WTC11 (cell line): ENCODE data around the gene YIPF2. TPM values are rescaled to one million over a fixed set of nuclear protein-coding genes. Genes with fewer than 3 reads are reported as not detected.

Experiments
- ATF1 ChIP-seq: sonication (generic); formaldehyde crosslinking; IDR thresholded peaks from 2 replicates; pipeline ENCODE4 v1.8.1; 2023; ENCODE audit warnings: mild to moderate bottlenecking, moderate library complexity, missing genetic modification reagents
- CBFB ChIP-seq: sonication (generic); formaldehyde crosslinking; IDR thresholded peaks from 2 replicates; pipeline ENCODE4 v1.8.1; 2022; ENCODE audit warnings: mild to moderate bottlenecking, low read depth, missing genetic modification reagents
- CREB1 ChIP-seq: sonication (generic); formaldehyde crosslinking; IDR thresholded peaks from 2 replicates; pipeline ENCODE4 v1.8.0; 2023; ENCODE audit warnings: mild to moderate bottlenecking, missing genetic modification reagents
- FOXP1 ChIP-seq: sonication (generic); formaldehyde crosslinking; IDR thresholded peaks from 2 replicates; pipeline ENCODE4 v1.8.0; 2022; ENCODE audit warnings: missing genetic modification reagents, mild to moderate bottlenecking, moderate library complexity, borderline replicate concordance
- GRHL2 ChIP-seq: fragments of 250-450 bp; sonication (Bioruptor Pico); IDR thresholded peaks from 2 replicates; pipeline ENCODE4 v1.8.0; 2022; ENCODE audit warnings: mild to moderate bottlenecking, moderate library complexity; ENCODE audit not compliant: insufficient replicate concordance, severe bottlenecking
- HMGA2 ChIP-seq: fragments of 250-450 bp; sonication (Bioruptor Pico); IDR thresholded peaks from 2 replicates; pipeline ENCODE4 v1.4.0; 2021; ENCODE audit warnings: mild to moderate bottlenecking, moderate library complexity
- MXD4 ChIP-seq: fragments of 250-450 bp; sonication (Bioruptor Pico); IDR thresholded peaks from 2 replicates; pipeline ENCODE4 v1.8.0; 2021; ENCODE audit warnings: mild to moderate bottlenecking, moderate library complexity, borderline replicate concordance
- MYBL2 ChIP-seq: sonication (generic); formaldehyde crosslinking; IDR thresholded peaks from 2 replicates; pipeline ENCODE4 v1.8.1; 2023; ENCODE audit warnings: mild to moderate bottlenecking, moderate library complexity, missing genetic modification reagents
- NFYB ChIP-seq: sonication (generic); formaldehyde crosslinking; conservative IDR thresholded peaks from 2 replicates; pipeline ENCODE4 v1.8.0; 2022; ENCODE audit warnings: low read depth, missing genetic modification reagents
- NR2C2 ChIP-seq: sonication (generic); formaldehyde crosslinking; IDR thresholded peaks from 2 replicates; pipeline ENCODE4 v1.8.0; 2022; ENCODE audit warnings: mild to moderate bottlenecking, missing genetic modification reagents
- OVOL2 ChIP-seq: fragments of 250-450 bp; sonication (Bioruptor Pico); IDR thresholded peaks from 2 replicates; pipeline ENCODE4 v1.9.0; 2021; ENCODE audit warnings: mild to moderate bottlenecking, borderline replicate concordance
- PRRX2 ChIP-seq: fragments of 250-450 bp; sonication (Bioruptor Pico); IDR thresholded peaks from 2 replicates; pipeline ENCODE4 v1.8.0; 2021; ENCODE audit warnings: mild to moderate bottlenecking
- RELA ChIP-seq: sonication (generic); formaldehyde crosslinking; IDR thresholded peaks from 2 replicates; pipeline ENCODE4 v1.8.1; 2022; ENCODE audit warnings: missing genetic modification reagents, mild to moderate bottlenecking, borderline replicate concordance
- SMAD3 ChIP-seq: sonication (generic); formaldehyde crosslinking; IDR thresholded peaks from 2 replicates; pipeline ENCODE4 v1.8.0; 2022; ENCODE audit warnings: missing genetic modification reagents, mild to moderate bottlenecking, borderline replicate concordance
- SMAD4 ChIP-seq: sonication (generic); formaldehyde crosslinking; IDR thresholded peaks from 2 replicates; pipeline ENCODE4 v1.8.0; 2022; ENCODE audit warnings: mild to moderate bottlenecking, missing genetic modification reagents
- SOX15 ChIP-seq: fragments of 250-450 bp; sonication (Bioruptor Pico); IDR thresholded peaks from 2 replicates; pipeline ENCODE4 v1.9.0; 2021; ENCODE audit warnings: mild to moderate bottlenecking
- TEAD1 ChIP-seq: sonication (generic); formaldehyde crosslinking; IDR thresholded peaks from 2 replicates; pipeline ENCODE4 v1.8.0; 2022; ENCODE audit warnings: mild to moderate bottlenecking, missing genetic modification reagents
- ZBTB21 ChIP-seq: sonication (generic); formaldehyde crosslinking; IDR thresholded peaks from 2 replicates; pipeline ENCODE4 v1.8.1; 2023; ENCODE audit warnings: mild to moderate bottlenecking, missing genetic modification reagents, borderline replicate concordance
- ZNF121 ChIP-seq: sonication (generic); formaldehyde crosslinking; IDR thresholded peaks from 2 replicates; pipeline ENCODE4 v1.8.0; 2023; ENCODE audit warnings: missing genetic modification reagents
- ZNF138 ChIP-seq: sonication (generic); formaldehyde crosslinking; conservative IDR thresholded peaks from 2 replicates; pipeline ENCODE4 v1.8.1; 2022; ENCODE audit warnings: mild to moderate bottlenecking, moderate library complexity, missing genetic modification reagents
- ZNF219 ChIP-seq: sonication (generic); formaldehyde crosslinking; IDR thresholded peaks from 2 replicates; pipeline ENCODE4 v1.8.0; 2023; ENCODE audit warnings: missing genetic modification reagents, mild to moderate bottlenecking, borderline replicate concordance
- ZNF263 ChIP-seq: sonication (generic); formaldehyde crosslinking; IDR thresholded peaks from 2 replicates; pipeline ENCODE4 v1.8.1; 2022; ENCODE audit warnings: low read depth, mild to moderate bottlenecking, moderate library complexity, missing genetic modification reagents
- total RNA-seq: library from RNA; stranded (reverse); gene quantifications from 3 replicates; pipeline ENCODE4 v1.2.3, GENCODE V29; 2021
- TF ChIP-seq, protein P1 (sequence below): sonication (generic); formaldehyde crosslinking; IDR thresholded peaks from 2 replicates; pipeline ENCODE4 v1.8.1; 2023; ENCODE audit warnings: mild to moderate bottlenecking, moderate library complexity, missing genetic modification reagents
- TF ChIP-seq, protein P2 (sequence below): fragments of 250-450 bp; sonication (Bioruptor Pico); conservative IDR thresholded peaks from 2 replicates; pipeline ENCODE4 v1.9.0; 2021; ENCODE audit warnings: mild to moderate bottlenecking
- TF ChIP-seq, protein P3 (sequence below): sonication (generic); formaldehyde crosslinking; IDR thresholded peaks from 2 replicates; pipeline ENCODE4 v1.8.1; 2022; ENCODE audit warnings: mild to moderate bottlenecking, missing genetic modification reagents, moderate library complexity, borderline replicate concordance
- TF ChIP-seq, protein P4 (sequence below): sonication (generic); formaldehyde crosslinking; IDR thresholded peaks from 2 replicates; pipeline ENCODE4 v1.8.0; 2022; ENCODE audit warnings: mild to moderate bottlenecking, missing genetic modification reagents
- TF ChIP-seq, protein P5 (sequence below): sonication (generic); formaldehyde crosslinking; IDR thresholded peaks from 2 replicates; pipeline ENCODE4 v1.8.1; 2023; ENCODE audit warnings: mild to moderate bottlenecking, missing genetic modification reagents, moderate library complexity
- TF ChIP-seq, protein P6 (sequence below): fragments of 250-450 bp; sonication (Bioruptor Pico); IDR thresholded peaks from 2 replicates; pipeline ENCODE4 v1.9.0; 2021; ENCODE audit warnings: moderate library complexity, mild to moderate bottlenecking, inconsistent platforms, borderline replicate concordance
- TF ChIP-seq, protein P7 (sequence below): sonication (generic); formaldehyde crosslinking; IDR thresholded peaks from 2 replicates; pipeline ENCODE4 v1.8.0; 2022; ENCODE audit warnings: mild to moderate bottlenecking, missing genetic modification reagents
- TF ChIP-seq, protein P8 (sequence below): sonication (generic); formaldehyde crosslinking; IDR thresholded peaks from 2 replicates; pipeline ENCODE4 v1.8.1; 2022; ENCODE audit warnings: low read depth, missing genetic modification reagents, borderline replicate concordance

Gene YIPF2
- total RNA-seq, 1 experiment from 2014 or later = 65.5 TPM

DNA sequence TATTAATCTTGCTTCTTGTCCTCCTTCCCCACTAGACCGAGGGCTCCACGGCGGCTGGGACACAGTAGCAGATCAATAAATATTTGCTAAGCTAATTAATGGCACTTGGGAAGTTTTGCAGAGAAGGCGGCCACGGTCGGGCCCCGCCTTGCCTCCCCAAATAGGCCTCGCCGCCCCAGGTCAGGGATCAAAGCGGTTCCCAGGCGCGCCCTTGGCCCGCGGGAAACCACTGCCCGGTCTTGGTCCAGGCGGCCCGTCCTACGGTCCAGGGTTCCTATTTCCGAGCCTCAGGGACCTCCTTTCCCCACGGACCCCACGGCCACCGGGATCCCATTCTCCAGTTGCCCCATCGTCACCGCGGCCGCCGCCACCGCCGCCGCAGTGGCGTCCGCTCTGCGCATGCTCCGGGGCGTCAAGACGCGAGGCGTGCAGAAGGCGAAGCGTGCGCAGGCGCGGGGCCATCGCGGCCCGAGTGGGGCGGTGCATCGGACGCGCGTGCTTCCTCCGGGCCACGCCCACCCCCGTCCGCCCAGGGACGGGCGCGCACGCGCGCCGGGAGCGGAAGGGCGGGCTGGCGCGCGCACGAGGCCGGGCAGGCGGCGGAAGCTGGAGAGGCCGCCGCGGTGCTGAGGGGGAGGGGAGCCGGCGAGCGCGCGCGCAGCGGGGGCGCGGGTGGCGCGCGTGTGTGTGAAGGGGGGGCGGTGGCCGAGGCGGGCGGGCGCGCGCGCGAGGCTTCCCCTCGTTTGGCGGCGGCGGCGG lies 32.1 kb upstream of the YIPF2 start, which contains the start of gene SMARCA4 (continued):
- TF ChIP-seq, protein P1, sequence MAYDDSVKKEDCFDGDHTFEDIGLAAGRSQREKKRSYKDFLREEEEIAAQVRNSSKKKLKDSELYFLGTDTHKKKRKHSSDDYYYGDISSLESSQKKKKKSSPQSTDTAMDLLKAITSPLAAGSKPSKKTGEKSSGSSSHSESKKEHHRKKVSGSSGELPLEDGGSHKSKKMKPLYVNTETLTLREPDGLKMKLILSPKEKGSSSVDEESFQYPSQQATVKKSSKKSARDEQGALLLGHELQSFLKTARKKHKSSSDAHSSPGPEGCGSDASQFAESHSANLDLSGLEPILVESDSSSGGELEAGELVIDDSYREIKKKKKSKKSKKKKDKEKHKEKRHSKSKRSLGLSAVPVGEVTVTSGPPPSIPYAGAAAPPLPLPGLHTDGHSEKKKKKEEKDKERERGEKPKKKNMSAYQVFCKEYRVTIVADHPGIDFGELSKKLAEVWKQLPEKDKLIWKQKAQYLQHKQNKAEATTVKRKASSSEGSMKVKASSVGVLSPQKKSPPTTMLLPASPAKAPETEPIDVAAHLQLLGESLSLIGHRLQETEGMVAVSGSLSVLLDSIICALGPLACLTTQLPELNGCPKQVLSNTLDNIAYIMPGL = peak; percentile 68; the same call in 1 of the 2 replicates
- TF ChIP-seq ATF1 (CRISPR knock-in tag) (0 out of 2 replicates have a peak, but pooled peaks have one; percentile 76), SMAD4 (no peak), SMAD3 (CRISPR knock-in tag) (no peak), TEAD1 (CRISPR knock-in tag) (peak; percentile 77), ZNF219 (CRISPR knock-in tag) (no peak), ZNF121 (CRISPR knock-in tag) (peak; percentile 24; the same call in 1 of the 2 replicates), MXD4 (CRISPR knock-in tag) (no peak; the same call in 1 of the 2 replicates), ZNF138 (CRISPR knock-in tag) (no peak; the same call in 1 of the 2 replicates), PRRX2 (no peak), ZBTB21 (CRISPR knock-in tag) (peak; percentile 69; the same call in 1 of the 2 replicates), RELA (CRISPR knock-in tag) (peak; percentile 93; the same call in 1 of the 2 replicates), MYBL2 (CRISPR knock-in tag) (peak; percentile 87), OVOL2 (CRISPR knock-in tag) (no peak), GRHL2 (CRISPR knock-in tag) (no peak), NR2C2 (CRISPR knock-in tag) (no peak), FOXP1 (peak; percentile 96), CREB1 (CRISPR knock-in tag) (no peak), SOX15 (CRISPR knock-in tag) (no peak), ZNF263 (peak; percentile 34; the same call in 1 of the 2 replicates), NFYB (0 out of 2 replicates have a peak, but pooled peaks have one; percentile 26), HMGA2 (CRISPR knock-in tag) (no peak), CBFB (CRISPR knock-in tag) (no peak)
- TF ChIP-seq, protein P2, sequence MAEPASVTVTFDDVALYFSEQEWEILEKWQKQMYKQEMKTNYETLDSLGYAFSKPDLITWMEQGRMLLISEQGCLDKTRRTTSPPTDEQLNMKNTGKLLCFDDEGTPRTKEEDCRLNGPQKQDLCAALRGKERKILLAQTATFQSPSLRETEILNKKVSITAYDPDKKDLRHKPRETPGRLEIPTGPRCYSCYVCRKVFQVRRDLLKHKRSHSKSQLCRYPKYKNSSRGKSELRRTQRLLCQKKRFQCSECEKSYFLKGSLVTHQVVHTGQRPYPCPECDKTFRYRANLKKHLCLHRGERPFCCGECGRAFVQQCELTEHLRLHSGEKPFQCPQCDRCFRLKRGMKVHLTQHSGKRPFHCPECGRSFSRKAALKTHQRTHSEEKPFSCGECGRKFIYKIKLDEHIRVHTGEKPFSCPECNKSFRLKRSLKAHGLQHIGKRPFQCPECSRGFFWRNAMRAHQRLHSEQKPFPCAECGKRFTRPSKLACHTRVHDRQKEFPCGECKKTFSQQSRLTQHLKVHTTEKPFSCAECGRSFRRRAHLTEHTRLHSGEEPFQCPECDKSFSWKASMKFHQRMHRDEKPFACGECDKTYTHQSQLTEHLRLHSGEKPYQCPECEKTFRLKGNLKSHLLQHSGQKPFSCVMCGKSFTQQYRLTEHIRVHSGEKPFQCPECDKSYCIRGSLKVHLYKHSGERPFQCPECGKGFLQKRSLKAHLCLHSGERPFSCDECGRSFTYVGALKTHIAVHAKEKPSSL (CRISPR knock-in tag) = no peak
- TF ChIP-seq, protein P3, sequence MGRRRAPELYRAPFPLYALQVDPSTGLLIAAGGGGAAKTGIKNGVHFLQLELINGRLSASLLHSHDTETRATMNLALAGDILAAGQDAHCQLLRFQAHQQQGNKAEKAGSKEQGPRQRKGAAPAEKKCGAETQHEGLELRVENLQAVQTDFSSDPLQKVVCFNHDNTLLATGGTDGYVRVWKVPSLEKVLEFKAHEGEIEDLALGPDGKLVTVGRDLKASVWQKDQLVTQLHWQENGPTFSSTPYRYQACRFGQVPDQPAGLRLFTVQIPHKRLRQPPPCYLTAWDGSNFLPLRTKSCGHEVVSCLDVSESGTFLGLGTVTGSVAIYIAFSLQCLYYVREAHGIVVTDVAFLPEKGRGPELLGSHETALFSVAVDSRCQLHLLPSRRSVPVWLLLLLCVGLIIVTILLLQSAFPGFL (CRISPR knock-in tag) = no peak
- TF ChIP-seq, protein P4, sequence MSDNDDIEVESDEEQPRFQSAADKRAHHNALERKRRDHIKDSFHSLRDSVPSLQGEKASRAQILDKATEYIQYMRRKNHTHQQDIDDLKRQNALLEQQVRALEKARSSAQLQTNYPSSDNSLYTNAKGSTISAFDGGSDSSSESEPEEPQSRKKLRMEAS = peak; percentile 98
- TF ChIP-seq, protein P5, sequence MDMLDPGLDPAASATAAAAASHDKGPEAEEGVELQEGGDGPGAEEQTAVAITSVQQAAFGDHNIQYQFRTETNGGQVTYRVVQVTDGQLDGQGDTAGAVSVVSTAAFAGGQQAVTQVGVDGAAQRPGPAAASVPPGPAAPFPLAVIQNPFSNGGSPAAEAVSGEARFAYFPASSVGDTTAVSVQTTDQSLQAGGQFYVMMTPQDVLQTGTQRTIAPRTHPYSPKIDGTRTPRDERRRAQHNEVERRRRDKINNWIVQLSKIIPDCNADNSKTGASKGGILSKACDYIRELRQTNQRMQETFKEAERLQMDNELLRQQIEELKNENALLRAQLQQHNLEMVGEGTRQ = peak; percentile 65
- TF ChIP-seq, protein P6, sequence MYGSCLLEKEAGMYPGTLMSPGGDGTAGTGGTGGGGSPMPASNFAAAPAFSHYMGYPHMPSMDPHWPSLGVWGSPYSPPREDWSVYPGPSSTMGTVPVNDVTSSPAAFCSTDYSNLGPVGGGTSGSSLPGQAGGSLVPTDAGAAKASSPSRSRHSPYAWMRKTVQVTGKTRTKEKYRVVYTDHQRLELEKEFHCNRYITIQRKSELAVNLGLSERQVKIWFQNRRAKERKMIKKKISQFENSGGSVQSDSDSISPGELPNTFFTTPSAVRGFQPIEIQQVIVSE (CRISPR knock-in tag) = no peak
- TF ChIP-seq, protein P7, sequence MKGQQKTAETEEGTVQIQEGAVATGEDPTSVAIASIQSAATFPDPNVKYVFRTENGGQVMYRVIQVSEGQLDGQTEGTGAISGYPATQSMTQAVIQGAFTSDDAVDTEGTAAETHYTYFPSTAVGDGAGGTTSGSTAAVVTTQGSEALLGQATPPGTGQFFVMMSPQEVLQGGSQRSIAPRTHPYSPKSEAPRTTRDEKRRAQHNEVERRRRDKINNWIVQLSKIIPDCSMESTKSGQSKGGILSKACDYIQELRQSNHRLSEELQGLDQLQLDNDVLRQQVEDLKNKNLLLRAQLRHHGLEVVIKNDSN (CRISPR knock-in tag) = peak; percentile 63; the same call in 1 of the 2 replicates
- TF ChIP-seq, protein P8, sequence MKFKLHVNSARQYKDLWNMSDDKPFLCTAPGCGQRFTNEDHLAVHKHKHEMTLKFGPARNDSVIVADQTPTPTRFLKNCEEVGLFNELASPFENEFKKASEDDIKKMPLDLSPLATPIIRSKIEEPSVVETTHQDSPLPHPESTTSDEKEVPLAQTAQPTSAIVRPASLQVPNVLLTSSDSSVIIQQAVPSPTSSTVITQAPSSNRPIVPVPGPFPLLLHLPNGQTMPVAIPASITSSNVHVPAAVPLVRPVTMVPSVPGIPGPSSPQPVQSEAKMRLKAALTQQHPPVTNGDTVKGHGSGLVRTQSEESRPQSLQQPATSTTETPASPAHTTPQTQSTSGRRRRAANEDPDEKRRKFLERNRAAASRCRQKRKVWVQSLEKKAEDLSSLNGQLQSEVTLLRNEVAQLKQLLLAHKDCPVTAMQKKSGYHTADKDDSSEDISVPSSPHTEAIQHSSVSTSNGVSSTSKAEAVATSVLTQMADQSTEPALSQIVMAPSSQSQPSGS (CRISPR knock-in tag) = no peak
